Measurements from ENCODE around the gene NEURL4.
A peak's percentile ranks its signal among the peaks of the same experiment; 100 is the strongest.

The NEURL4 gene

GRCh38 chr17:7328009-7328408 is 1.1 kb downstream of the NEURL4 start:
- Histone ChIP-seq H3K18ac (ENCODE audit: low read depth in 1 of 2, low read length in 2 of 2) (no peak overlapping the region), H3K9me3 (ENCODE audit: control insufficient read depth, low read length) (no peaks in the 10 kb centered on the region), H4K91ac (ENCODE audit: low read length) (no peak overlapping the region), H2BK12ac (ENCODE audit: low read length in 2 of 2) (no peak overlapping the region), H3K27ac (ENCODE audit: low read length, poor library complexity, severe bottlenecking) (no peak overlapping the region), H3K4me2 (ENCODE audit: low read length, poor library complexity, severe bottlenecking) (peak overlapping the region; percentile 17), H3K36me3 (ENCODE audit: control insufficient read depth in 1 of 2, insufficient read depth in 2 of 2, low read depth in 1 of 2, low read length in 2 of 2) (peaks cover 35 to 41% of the 10 kb centered on the region in 2 experiments), H3K14ac (ENCODE audit: low read length in 2 of 2) (no peak overlapping the region), H2AK5ac (ENCODE audit: low read length, severe bottlenecking) (no peak overlapping the region), H4K8ac (ENCODE audit: low read length) (no peak overlapping the region), H2BK15ac (ENCODE audit: low read depth, poor library complexity, severe bottlenecking) (no peak overlapping the region), H3K4me3 (ENCODE audit: insufficient read depth in 1 of 2, low read depth in 1 of 2, low read length in 2 of 2) (peak overlapping the region in 1 of 2 experiments; percentile 100), H3K9ac (ENCODE audit: low read length) (peak overlapping the region; percentile 93), H3K23ac (ENCODE audit: low read length in 2 of 2) (no peak overlapping the region), H3K4me1 (ENCODE audit: control insufficient read depth, insufficient read depth, low read depth, low read length) (peaks cover 19% of the 10 kb centered on the region), H3K27me3 (ENCODE audit: control insufficient read depth in 1 of 2, insufficient read depth in 1 of 2, low read length in 2 of 2) (no peaks in the 10 kb centered on the region), H2BK120ac (ENCODE audit: low read depth, low read length) (no peak overlapping the region), H3K4ac (ENCODE audit: low read depth in 1 of 2, low read length in 2 of 2) (no peak overlapping the region), H2AFZ (ENCODE audit: low read depth, low read length) (no peak overlapping the region), H2BK5ac (ENCODE audit: low read depth, low read length, poor library complexity, severe bottlenecking) (no peak overlapping the region), H3K79me1 (replicated peaks; ENCODE audit: low read length, poor library complexity, severe bottlenecking) (peaks cover 37% of the 10 kb centered on the region)
- 100% methylated on average over 1 of the region's 1 CpG for WGBS
- no peak for DNase-seq

DNA sequence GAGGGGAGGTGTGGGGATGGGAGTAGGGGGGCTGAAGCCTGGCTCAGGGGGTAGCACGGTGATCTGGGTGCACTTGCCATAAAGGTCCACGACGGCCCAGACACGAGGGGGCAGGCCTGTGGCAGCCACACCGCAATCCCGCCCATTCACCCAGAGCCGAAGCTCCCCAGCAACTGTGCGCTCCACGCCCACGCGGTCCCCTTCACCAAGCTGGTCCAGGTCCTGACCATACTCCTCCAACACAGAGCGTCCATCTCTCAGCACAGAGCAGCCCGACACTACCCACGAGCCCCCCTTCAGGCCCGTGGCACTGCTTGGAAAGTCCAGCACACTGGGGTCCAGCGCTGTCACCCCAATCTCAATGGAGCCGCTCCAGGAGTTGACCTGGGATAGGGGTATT is 1.6 kb downstream of the NEURL4 start:
- no peaks in the 10 kb centered on the region for H3K27me3 ChIP-seq (ENCODE audit: control insufficient read depth in 1 of 2, insufficient read depth in 1 of 2, low read length in 2 of 2)
- peak overlapping the region in 1 of 2 experiments; percentile 100 for H3K4me3 ChIP-seq (ENCODE audit: insufficient read depth in 1 of 2, low read depth in 1 of 2, low read length in 2 of 2)
- peak overlapping the region; percentile 17 for H3K4me2 ChIP-seq (ENCODE audit: low read length, poor library complexity, severe bottlenecking)
- H4K91ac ChIP-seq (ENCODE audit: low read length): peak overlapping the region; percentile 16
- DNase-seq: no peak
- peak overlapping the region; percentile 93 for H3K9ac ChIP-seq (ENCODE audit: low read length)
- H3K4ac ChIP-seq (ENCODE audit: low read depth in 1 of 2, low read length in 2 of 2): no peak overlapping the region
- H3K9me3 ChIP-seq (ENCODE audit: control insufficient read depth, low read length): no peaks in the 10 kb centered on the region
- no peak overlapping the region for H2BK5ac ChIP-seq (ENCODE audit: low read depth, low read length, poor library complexity, severe bottlenecking)
- H3K14ac ChIP-seq (ENCODE audit: low read length in 2 of 2): no peak overlapping the region
- no peak overlapping the region for H2BK12ac ChIP-seq (ENCODE audit: low read length in 2 of 2)
- H3K4me1 ChIP-seq (ENCODE audit: control insufficient read depth, insufficient read depth, low read depth, low read length): peaks cover 19% of the 10 kb centered on the region
- H3K23ac ChIP-seq (ENCODE audit: low read length in 2 of 2): no peak overlapping the region
- H2BK120ac ChIP-seq (ENCODE audit: low read depth, low read length): no peak overlapping the region
- H3K18ac ChIP-seq (ENCODE audit: low read depth in 1 of 2, low read length in 2 of 2): no peak overlapping the region
- H2AK5ac ChIP-seq (ENCODE audit: low read length, severe bottlenecking): no peak overlapping the region
- H3K79me1 ChIP-seq (replicated peaks; ENCODE audit: low read length, poor library complexity, severe bottlenecking): peaks cover 42% of the 10 kb centered on the region
- 95% methylated on average over 17 of the region's 17 CpGs for WGBS
- H4K8ac ChIP-seq (ENCODE audit: low read length): no peak overlapping the region
- H3K36me3 ChIP-seq (ENCODE audit: control insufficient read depth in 1 of 2, insufficient read depth in 2 of 2, low read depth in 1 of 2, low read length in 2 of 2): peaks cover 40 to 46% of the 10 kb centered on the region in 2 experiments
- H2AFZ ChIP-seq (ENCODE audit: low read depth, low read length): no peak overlapping the region
- no peak overlapping the region for H3K27ac ChIP-seq (ENCODE audit: low read length, poor library complexity, severe bottlenecking)
- no peak overlapping the region for H2BK15ac ChIP-seq (ENCODE audit: low read depth, poor library complexity, severe bottlenecking)

- Histone ChIP-seq H3K9me3 (ENCODE audit: control insufficient read depth, low read length) (no peaks in the 10 kb centered on the region), H3K4me2 (ENCODE audit: low read length, poor library complexity, severe bottlenecking) (no peak overlapping the region), H4K8ac (ENCODE audit: low read length) (no peak overlapping the region), H3K79me1 (replicated peaks; ENCODE audit: low read length, poor library complexity, severe bottlenecking) (peaks cover 44% of the 10 kb centered on the region), H3K14ac (ENCODE audit: low read length in 2 of 2) (no peak overlapping the region), H4K91ac (ENCODE audit: low read length) (no peak overlapping the region), H3K4me1 (ENCODE audit: control insufficient read depth, insufficient read depth, low read depth, low read length) (peaks cover 19% of the 10 kb centered on the region), H2AK5ac (ENCODE audit: low read length, severe bottlenecking) (no peak overlapping the region), H3K4ac (ENCODE audit: low read depth in 1 of 2, low read length in 2 of 2) (no peak overlapping the region), H2BK12ac (ENCODE audit: low read length in 2 of 2) (no peak overlapping the region), H3K4me3 (ENCODE audit: insufficient read depth in 1 of 2, low read depth in 1 of 2, low read length in 2 of 2) (no peak overlapping the region), H3K27me3 (ENCODE audit: control insufficient read depth in 1 of 2, insufficient read depth in 1 of 2, low read length in 2 of 2) (no peaks in the 10 kb centered on the region), H2BK120ac (ENCODE audit: low read depth, low read length) (no peak overlapping the region), H3K27ac (ENCODE audit: low read length, poor library complexity, severe bottlenecking) (no peak overlapping the region), H3K9ac (ENCODE audit: low read length) (peak overlapping the region; percentile 93), H3K23ac (ENCODE audit: low read length in 2 of 2) (no peak overlapping the region), H2AFZ (ENCODE audit: low read depth, low read length) (no peak overlapping the region), H2BK5ac (ENCODE audit: low read depth, low read length, poor library complexity, severe bottlenecking) (no peak overlapping the region), H2BK15ac (ENCODE audit: low read depth, poor library complexity, severe bottlenecking) (no peak overlapping the region), H3K36me3 (ENCODE audit: control insufficient read depth in 1 of 2, insufficient read depth in 2 of 2, low read depth in 1 of 2, low read length in 2 of 2) (peaks cover 45 to 51% of the 10 kb centered on the region in 2 experiments), H3K18ac (ENCODE audit: low read depth in 1 of 2, low read length in 2 of 2) (no peak overlapping the region)
- DNase-seq: no peak
- WGBS: 100% methylated on average over 6 of the region's 7 CpGs
These were observed 2.1 kb downstream of the NEURL4 start for GRCh38 chr17:7327056-7327455.

GRCh38 chr17:7326186-7326585 is 2.9 kb downstream of the NEURL4 start:
- Histone ChIP-seq H3K79me1 (replicated peaks; ENCODE audit: low read length, poor library complexity, severe bottlenecking) (peaks cover 48% of the 10 kb centered on the region), H2AFZ (ENCODE audit: low read depth, low read length) (no peak overlapping the region), H3K23ac (ENCODE audit: low read length in 2 of 2) (no peak overlapping the region), H3K4me2 (ENCODE audit: low read length, poor library complexity, severe bottlenecking) (no peak overlapping the region), H2BK15ac (ENCODE audit: low read depth, poor library complexity, severe bottlenecking) (no peak overlapping the region), H3K9ac (ENCODE audit: low read length) (no peak overlapping the region), H3K36me3 (ENCODE audit: control insufficient read depth in 1 of 2, insufficient read depth in 2 of 2, low read depth in 1 of 2, low read length in 2 of 2) (peaks cover 54 to 59% of the 10 kb centered on the region in 2 experiments), H3K27me3 (ENCODE audit: control insufficient read depth in 1 of 2, insufficient read depth in 1 of 2, low read length in 2 of 2) (no peaks in the 10 kb centered on the region), H3K9me3 (ENCODE audit: control insufficient read depth, low read length) (no peaks in the 10 kb centered on the region), H4K91ac (ENCODE audit: low read length) (no peak overlapping the region), H3K14ac (ENCODE audit: low read length in 2 of 2) (no peak overlapping the region), H2BK120ac (ENCODE audit: low read depth, low read length) (no peak overlapping the region), H3K4me1 (ENCODE audit: control insufficient read depth, insufficient read depth, low read depth, low read length) (peaks cover 19% of the 10 kb centered on the region), H3K4ac (ENCODE audit: low read depth in 1 of 2, low read length in 2 of 2) (no peak overlapping the region), H2BK12ac (ENCODE audit: low read length in 2 of 2) (no peak overlapping the region), H3K4me3 (ENCODE audit: insufficient read depth in 1 of 2, low read depth in 1 of 2, low read length in 2 of 2) (no peak overlapping the region), H3K18ac (ENCODE audit: low read depth in 1 of 2, low read length in 2 of 2) (no peak overlapping the region), H3K27ac (ENCODE audit: low read length, poor library complexity, severe bottlenecking) (no peak overlapping the region), H2BK5ac (ENCODE audit: low read depth, low read length, poor library complexity, severe bottlenecking) (no peak overlapping the region), H2AK5ac (ENCODE audit: low read length, severe bottlenecking) (no peak overlapping the region), H4K8ac (ENCODE audit: low read length) (no peak overlapping the region)
- DNase-seq: no peak
- 97% methylated on average over 10 of the region's 11 CpGs for WGBS

All from mesenchymal stem cell (in vitro differentiated cells and primary cell).